ENCODE results near the gene MRPS21.
"Not testable (repeated sequence)": the region's sequence is repeated elsewhere in the genome, so short reads cannot be mapped to it uniquely, and the experiment has no call there.

The MRPS21 gene

DNA sequence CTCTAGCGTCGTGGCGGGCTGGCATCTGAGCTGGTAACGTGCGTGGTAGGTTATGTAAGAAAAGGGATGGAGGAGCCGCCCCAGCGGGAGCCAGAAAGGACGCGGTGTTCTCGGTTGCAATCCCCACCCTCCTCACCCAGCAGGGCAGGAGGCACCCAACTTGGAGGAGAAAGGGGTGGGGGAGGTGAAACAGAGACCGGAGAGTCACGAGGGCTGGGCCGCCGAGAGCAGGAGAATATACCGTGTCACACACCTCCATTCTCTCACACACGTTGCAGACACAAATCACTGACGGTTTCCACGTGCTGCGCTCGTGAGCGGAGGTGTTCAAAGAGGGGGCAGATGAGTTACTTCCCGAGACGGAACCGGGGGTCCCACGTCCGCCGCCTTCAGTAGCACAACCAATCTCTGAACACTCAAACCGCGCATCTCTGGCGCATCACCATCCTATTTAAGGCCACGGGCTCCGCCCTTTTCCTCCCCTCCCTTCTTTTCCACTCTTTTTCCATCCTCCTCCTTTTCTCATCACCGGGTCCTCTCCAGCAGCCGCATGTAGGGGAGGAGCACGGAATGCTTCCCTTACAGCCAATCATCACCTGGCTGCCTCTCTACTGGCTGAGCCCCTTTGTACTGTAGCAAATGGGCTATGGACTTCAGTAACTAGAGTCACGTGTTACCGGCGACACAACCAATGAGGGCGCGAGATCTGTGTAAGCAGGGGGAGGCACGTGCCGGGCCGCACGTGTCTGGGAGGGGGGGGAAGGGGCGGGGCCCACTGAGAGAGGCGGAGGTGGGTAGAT is 11.7 kb upstream of the MRPS21 start, which contains the start of gene CIART:
TSS of gene CIART (plus strand) at position 797 of the 800 bp plus-strand sequence. CDS start 714 bp downstream, outside the sequence.
- DNase-seq = peak; percentile 99

DNA sequence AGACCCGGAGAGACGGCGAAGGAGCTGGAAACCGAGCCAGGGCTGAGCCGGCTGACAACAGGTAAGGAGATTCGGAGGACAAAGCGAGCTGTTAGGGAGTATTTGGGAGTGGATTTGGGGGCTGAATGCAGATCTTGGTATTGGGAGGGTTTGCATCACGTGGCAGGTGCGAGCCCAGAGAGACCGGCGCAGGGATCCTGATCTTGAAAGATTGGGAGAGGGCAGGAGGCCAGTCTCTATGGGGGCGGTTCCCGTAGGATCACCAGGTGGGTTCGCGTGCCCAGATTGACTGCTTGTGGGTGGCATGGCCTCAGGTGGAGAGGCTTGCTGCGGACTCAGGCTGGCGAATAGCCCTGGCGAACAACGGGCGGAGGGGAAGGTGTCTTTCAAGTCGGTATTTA is 11.1 kb upstream of the MRPS21 start:
- DNase-seq = no peak

DNA sequence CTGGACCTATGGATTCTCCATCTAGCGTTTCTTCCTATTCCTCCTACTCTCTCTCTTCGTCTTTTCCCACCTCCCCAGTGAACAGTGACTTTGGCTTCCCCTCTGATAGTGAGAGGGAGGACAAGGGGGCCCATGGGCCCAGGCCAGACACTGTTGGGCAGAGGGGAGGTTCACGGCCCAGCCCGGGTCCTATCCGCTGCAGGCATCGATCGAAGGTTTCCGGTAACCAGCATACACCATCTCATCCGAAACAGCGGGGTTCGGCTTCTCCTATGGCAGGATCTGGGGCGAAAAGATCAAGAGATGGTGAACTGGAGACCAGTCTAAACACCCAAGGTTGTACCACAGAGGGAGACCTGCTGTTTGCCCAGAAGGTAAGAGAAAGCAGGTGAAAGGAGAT is 10.4 kb upstream of the MRPS21 start:
- no peak for DNase-seq

DNA sequence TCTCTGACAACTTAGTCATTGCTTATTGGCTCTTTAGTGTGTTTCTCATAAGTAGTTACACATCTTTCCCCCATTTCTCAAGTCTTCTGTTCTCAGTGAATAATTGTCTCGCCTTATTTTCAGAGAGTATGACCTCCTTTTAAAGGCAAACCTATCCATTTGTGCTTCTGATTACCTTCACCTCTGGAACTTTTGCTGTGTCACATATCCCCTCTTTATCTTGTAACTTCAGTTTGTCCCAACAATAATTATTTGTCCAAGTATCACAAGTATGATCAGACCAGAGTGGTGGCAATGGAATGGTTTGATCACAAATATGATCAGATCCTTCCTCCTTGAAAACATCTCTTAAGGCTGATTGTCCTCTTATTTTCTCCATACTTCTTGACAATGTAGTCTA is 5.3 kb upstream of the MRPS21 start:
- DNase-seq = no peak

DNA sequence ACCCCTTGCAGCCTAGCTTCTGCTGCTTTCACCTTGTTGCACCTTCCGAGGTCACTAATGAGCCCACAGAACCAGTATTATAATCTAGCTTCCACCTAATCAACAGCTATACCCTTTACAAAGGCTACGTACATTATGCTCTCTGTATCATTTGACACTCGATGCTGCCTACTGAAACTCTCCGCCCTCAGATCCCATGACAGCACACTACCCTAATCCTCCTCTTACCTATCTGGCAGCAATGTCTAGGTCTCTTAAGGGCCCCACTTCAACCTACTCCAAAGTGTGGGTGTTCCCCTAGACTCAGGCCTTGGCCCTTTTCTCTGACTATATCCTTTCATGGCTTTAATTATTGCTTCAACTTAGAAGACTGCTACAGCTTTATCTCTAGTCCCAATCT is 4.8 kb upstream of the MRPS21 start:
- DNase-seq = no peak

DNA sequence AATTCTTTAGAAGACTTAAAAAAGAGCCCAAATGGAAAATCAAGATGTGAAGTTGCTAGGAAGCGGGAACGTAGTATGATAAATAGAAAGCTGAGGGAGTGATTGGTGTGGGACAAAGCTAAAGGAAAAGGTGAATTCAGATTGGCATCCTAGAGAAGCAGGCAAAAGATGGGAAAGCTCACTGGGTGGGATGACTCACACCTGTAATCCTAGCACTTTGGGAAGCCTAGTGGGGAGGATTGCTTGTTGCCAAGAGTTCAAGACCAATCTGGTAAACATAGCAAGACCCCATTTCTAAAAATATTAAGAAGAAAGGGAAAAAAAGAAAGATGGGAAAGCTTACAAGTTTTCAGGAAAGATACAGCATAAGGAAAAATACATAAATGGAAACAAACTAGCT is 1.8 kb downstream of the MRPS21 start:
- DNase-seq = no peak

DNA sequence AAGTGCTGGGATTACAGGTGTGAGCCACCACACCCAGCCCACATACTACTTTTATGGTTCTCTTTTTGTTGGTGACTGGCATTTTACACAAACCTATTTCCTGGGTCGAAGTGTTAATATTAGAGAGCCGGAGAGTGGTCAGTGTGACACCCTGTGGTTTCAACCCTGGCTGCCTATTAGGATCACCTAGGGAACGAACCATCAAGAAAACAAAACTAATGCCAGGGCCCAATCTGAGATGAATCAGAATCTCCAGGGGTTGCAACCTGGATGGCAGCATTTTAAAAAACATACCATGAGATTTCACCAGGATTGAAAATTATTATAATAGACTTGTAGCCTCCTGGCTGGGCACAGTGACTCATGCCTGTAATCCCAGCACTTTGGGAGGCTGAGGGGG is 6.1 kb downstream of the MRPS21 start:
- no peak for DNase-seq

DNA sequence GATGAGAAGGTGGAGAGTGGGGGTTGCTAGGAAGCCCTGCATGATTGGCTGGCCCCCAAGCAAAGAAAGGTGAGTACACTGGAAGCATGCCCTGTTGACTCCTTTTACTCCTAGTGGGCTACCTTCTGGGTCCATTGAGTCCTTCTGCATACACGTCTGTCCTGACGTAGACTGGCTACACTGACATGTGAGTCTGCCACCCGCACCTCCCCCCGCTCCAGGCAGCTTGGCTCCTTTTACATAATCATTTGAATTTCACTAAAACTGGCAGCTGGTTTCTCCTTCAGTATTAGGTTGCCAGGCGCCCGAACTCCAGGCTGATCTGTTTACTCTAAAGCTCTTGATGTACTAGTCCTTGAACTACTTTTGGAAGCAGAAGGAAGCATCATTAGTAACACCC is 8.7 kb downstream of the MRPS21 start:
- no peak for DNase-seq

DNA sequence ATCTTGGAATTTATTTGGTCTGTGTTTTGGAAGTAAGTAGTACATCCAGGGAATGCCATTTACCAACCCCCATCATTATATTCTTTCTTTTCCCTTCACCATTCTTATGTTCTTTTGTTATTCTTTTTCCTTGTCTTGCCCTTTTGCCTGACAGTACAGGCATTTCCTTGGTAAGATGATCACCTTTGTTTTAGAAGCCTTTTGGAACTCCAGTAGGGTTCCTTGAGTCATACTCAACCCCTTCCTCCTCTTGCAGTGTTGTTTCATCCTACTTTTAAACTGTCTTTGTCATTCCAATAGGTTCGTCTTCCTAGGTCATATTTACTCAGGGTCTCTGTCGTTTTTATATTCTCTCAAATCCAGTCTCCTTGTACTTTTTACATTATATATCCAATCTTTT is 9.2 kb downstream of the MRPS21 start:
- no peak for DNase-seq

DNA sequence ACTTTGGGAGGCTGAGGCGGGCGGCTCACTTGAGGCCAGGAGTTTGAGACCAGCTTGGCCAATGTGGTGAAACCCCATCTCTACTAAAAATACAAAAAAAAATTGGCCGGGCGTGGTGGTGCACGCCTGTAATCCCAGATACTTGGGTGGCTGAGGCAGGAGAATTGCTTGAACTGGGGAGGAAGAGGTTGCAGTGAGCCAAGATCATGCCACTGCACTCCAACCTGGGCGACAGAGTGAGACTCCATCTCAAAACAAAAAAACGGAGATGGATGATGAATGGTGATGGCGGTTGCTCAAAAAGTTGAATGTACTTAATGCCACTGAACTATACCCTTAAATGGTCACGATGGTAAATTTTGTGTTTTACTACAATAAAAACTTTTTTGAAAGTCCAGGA is 14.9 kb downstream of the MRPS21 start:
- not testable (repeated sequence) for DNase-seq

DNA sequence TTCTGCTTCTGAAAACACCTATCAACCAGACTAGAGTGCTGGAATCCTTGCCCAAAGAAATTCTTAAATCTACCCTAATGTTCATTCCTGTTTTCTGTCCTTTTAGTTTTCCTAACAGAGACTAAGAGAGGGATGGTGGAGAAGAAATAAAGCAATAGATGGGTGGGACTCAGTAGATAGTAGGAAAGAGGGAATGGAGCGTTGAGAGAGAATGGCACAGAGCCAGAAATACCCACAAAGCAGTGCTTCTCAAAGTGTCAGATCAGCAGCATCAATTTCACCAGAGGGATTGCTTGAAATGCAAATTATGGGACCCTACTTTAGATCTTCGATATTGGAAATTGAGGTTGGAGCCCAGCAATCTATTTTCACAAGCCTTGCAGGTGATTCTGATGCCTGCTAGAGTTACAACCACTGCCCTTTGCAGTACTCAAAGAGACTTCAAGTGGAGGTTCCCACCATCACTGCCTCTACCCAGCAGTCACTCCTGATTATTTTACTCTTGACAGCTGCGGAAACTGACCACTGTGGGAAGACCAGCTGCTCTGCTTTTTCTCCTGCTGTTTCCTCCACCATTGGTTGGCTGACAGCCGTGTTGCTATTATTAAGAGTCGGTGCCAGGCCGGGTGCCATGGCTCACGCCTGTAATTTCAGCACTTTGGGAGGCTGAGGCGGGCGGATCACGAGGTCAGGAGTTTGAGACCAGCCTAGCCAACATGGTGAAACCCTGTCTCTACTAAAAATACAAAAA is 16.3 kb downstream of the MRPS21 start:
- DNase-seq = no peak

DNA sequence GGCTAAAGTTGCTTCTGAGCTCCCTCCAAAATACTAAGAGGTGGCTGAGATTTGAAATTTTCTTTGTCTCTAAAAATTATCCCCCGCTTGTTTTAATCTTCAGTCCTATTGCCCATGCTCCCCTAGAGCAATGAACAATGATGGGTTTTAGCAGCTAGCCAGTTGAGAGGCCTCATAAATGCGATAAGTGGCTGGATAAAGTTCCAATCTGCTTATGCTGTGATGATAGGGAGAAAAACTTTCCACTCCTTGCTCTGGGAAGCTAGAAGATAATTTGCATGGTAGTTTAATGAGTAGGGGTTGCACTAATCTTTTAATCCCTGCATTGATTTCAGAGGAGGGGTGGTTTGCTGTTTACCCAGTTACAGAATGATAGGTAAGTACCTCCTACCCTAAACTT is 18.1 kb downstream of the MRPS21 start:
- DNase-seq = no peak

DNA sequence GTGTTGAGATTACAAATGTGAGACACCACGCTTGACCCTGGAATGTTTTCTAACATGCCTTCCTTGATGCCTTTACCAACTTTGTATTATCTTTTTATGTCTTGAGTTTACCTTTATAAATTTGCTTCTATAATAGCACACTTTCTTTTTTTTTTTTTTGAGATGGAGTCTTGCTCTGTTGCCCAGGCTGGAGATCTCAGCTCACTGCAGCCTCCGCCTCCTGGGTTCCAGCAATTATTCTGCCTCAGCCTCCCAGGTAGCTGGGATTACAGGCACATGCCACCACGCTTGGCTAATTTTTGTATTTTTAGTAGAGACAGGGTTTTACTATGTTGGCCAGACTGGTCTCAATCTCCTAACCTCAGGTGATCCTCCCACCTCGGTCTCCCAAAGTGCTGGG is 21.0 kb downstream of the MRPS21 start:
- not testable (repeated sequence) for DNase-seq

DNA sequence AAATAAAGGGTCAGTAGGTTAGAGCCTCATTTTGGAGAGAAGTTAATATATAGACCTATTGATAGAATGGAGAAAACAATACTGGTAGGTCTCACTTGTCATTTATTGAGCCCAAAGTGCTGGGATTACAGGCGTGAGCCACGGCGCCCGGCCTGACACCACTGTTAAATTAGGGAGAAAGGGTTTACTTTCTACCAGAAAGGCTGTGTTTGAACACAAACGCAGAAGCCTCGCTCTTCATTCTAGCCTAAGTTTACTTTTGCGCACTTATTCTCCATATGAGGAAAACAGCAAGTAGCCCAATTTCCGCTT is 27.0 kb downstream of the MRPS21 start:
- no peak for DNase-seq

DNA sequence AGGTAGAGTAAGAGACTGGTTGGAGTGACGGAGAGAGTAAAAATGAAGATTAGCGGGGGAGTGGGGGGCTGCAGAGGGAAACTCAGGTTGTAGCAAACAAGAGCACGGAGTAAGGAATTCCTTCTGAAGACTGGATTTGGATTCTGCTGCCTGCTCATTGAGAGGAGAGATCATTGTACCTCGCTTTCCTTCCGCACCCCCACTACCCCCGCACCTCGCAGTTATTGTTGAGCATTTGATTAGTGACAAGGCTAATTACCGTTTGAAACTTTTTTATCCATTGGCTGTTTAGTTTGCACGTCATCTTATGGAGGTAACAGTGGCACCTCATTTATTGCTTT is 28.1 kb downstream of the MRPS21 start:
- DNase-seq = no peak

DNA sequence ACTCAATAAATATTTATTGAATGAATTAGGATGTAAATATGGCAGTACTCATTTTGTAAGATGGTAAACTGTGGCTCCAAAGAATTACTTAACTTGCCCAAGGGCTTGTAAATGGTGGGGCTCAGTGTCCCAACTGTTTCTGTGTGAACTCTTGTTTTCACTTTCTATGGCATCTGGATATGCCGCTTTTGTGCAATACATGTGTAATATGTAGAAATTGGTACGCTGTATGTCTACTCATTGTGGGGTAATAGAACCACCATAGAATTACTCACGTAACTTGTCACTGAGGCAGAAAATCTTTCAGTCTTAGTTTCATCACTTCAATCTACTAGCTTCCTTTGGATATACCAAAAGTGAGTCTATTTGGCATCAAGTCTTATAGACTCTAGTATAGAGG is 28.6 kb downstream of the MRPS21 start:
- no peak for DNase-seq

DNA sequence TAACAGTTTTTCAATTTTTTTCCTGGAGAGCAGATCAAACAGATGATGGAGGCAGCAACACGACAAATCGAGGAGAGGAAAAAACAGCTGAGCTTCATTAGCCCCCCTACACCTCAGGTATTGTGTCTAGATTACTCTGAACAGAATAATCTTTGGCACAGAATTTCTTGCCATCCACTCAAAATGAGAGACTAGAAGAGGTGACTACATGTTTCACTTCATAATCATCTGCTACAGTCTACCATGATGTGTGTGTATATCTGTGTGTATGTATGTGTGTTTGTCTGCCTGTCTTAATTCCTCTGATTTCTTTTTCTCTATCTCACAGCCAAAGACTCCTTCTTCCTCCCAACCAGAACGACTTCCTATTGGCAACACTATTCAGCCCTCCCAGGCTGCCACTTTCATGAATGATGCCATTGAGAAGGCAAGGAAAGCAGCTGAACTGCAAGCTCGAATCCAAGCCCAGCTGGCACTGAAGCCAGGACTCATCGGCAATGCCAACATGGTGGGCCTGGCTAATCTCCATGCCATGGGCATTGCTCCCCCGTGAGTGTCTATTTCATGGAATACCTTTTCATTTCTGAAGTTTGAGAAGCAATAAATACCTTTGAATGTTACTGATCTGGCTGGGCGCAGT is 39.1 kb downstream of the MRPS21 start:
- no peak for DNase-seq

DNA sequence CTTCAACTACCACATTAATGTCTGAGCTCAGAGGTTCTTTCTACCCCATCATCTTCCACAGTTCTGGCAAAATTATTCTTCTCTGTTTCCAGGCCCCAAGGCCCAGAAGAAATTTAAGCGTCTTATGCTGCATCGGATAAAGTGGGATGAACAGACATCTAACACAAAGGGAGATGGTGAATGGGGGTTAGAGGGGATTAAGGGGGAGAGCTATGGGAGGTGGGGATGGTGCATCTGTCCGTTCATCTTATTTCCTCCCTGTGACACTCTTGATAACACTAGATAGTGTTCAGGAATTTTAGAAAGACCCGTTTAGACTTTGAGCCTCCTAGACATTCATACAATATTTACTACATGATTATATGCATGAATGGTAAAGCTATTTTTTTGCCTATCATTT is 52.7 kb downstream of the MRPS21 start:
- no peak for DNase-seq

DNA sequence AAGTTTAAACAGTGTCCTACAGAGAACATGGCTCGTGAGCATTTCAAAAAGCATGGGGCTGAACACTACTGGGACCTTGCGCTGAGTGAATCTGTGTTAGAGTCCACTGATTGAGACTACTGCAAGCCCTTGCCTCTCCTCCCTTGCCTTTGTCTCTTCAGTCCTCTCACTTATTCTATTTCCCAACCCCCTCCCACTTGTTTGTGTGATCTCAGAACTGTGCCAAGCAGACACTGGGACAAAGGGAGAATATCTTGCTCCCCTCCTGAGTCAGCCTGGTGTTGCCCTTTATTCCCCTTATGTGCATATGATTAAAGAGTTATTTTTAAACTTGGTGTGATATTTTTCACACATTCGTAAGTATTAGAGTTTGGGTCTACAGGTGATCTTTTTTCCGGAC is 59.2 kb downstream of the MRPS21 start:
- DNase-seq = no peak
